Endothelial cell of umbilical vein (primary cell): ENCODE measurements around the gene SHLD2.
"Not testable (repeated sequence)": the region's sequence is repeated elsewhere in the genome, so short reads cannot be mapped to it uniquely, and the experiment has no call there.

Experiments
- EZH2 ChIP-seq: IDR thresholded peaks from 2 replicates; pipeline ENCODE4 v1.6.1; 2012; ENCODE audit warnings: borderline replicate concordance, low read depth, mild to moderate bottlenecking, moderate library complexity, low read length, inconsistent platforms; ENCODE audit not compliant: severe bottlenecking
- GATA2 ChIP-seq: IDR thresholded peaks from 2 replicates; pipeline ENCODE4 v1.7.0; 2011; ENCODE audit warnings: low read depth, mild to moderate bottlenecking, moderate library complexity, mixed read lengths, low read length; ENCODE audit not compliant: insufficient read length, insufficient read depth
- JUN ChIP-seq: IDR thresholded peaks from 2 replicates; pipeline ENCODE4 v1.6.1; 2011; ENCODE audit warnings: borderline replicate concordance, low read depth; ENCODE audit not compliant: insufficient read length, insufficient read depth
- POLR2A ChIP-seq: IDR thresholded peaks from 2 replicates; pipeline ENCODE4 v1.6.1; 2012; ENCODE audit warnings: low read depth, mild to moderate bottlenecking, control low read depth, low read length
- TF ChIP-seq, protein P1 (sequence below), 2 donors: IDR thresholded peaks; 1 replicate in 1 of 2; 2 replicates in 1 of 2; pipeline ENCODE4 v1.5.1; 2011; ENCODE audit warnings: low read length in 2 of 2, mild to moderate bottlenecking in 2 of 2, moderate library complexity in 2 of 2, control low read depth in 1 of 2, inconsistent platforms in 1 of 2, low read depth in 1 of 2; ENCODE audit not compliant: insufficient read depth in 1 of 2; ENCODE audit errors: extremely low read depth in 1 of 2
- TF ChIP-seq, protein P2 (sequence below): IDR thresholded peaks from 2 replicates; pipeline ENCODE4 v1.6.1; 2011; ENCODE audit not compliant: insufficient read depth, insufficient read length

DNA sequence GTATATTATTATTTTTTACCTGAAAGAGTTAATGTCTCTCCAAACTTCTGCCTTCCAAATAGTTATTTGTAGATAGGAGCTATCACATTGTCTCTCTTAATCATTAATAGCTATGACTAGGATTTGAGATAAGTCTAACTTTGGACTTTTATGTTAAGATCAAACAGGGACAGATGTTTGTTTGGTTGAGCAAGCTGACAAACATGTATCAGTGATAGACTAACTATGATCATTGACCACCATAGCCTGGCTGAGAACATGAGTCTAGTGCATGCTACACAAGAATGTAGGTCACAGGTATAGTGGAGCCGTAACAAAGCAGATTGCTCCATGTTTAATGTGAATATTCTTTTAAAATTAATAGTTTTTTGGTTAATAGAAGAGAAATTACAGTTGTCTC lies 76.7 kb downstream of the SHLD2 start:
- TF ChIP-seq, protein P1, sequence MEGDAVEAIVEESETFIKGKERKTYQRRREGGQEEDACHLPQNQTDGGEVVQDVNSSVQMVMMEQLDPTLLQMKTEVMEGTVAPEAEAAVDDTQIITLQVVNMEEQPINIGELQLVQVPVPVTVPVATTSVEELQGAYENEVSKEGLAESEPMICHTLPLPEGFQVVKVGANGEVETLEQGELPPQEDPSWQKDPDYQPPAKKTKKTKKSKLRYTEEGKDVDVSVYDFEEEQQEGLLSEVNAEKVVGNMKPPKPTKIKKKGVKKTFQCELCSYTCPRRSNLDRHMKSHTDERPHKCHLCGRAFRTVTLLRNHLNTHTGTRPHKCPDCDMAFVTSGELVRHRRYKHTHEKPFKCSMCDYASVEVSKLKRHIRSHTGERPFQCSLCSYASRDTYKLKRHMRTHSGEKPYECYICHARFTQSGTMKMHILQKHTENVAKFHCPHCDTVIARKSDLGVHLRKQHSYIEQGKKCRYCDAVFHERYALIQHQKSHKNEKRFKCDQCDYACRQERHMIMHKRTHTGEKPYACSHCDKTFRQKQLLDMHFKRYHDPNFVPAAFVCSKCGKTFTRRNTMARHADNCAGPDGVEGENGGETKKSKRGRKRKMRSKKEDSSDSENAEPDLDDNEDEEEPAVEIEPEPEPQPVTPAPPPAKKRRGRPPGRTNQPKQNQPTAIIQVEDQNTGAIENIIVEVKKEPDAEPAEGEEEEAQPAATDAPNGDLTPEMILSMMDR (IDR thresholded peaks at IDR 0.05; ENCODE audit: extremely low read depth in 1 of 2, insufficient read depth in 1 of 2, low read depth in 1 of 2, low read length in 2 of 2) = not testable (repeated sequence)
- TF ChIP-seq EZH2, POLR2A, JUN, GATA2: not testable (repeated sequence)
- TF ChIP-seq, protein P2, sequence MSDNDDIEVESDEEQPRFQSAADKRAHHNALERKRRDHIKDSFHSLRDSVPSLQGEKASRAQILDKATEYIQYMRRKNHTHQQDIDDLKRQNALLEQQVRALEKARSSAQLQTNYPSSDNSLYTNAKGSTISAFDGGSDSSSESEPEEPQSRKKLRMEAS = not testable (repeated sequence)
